Natural killer cell (primary cell): Measurements from ENCODE around the gene RPE65. TPM values are rescaled to one million over a fixed set of nuclear protein-coding genes. Genes with fewer than 3 reads are reported as not detected.

ENCODE experiments used
- ATAC-seq, 3 donors: fragments of 150-1000 bp in 2 of 3; fragments of 200-7000 bp in 1 of 3; cut with Tn5 transposase; 1 replicate in 1 of 3; 2 replicates in 2 of 3; pipeline ENCODE4 v1.10.0; 2021; ENCODE audit warnings: mild to moderate bottlenecking in 2 of 3, moderate library complexity in 2 of 3
- DNase-seq, 2 donors: peaks; one replicate each; pipeline versions ENCODE4 v3.0.0 to v3.0.0-alpha.2; 2013 to 2021; ENCODE audit warnings: mixed read lengths in 1 of 2
- H3K27ac ChIP-seq: one replicate; pipeline ENCODE4 v1.5.1; 2013; ENCODE audit warnings: mild to moderate bottlenecking, low read length
- H3K27me3 ChIP-seq: one replicate; pipeline ENCODE4 v1.6.1; 2013; ENCODE audit warnings: low read length; ENCODE audit not compliant: control insufficient read depth, insufficient read depth
- H3K36me3 ChIP-seq: one replicate; pipeline ENCODE4 v1.6.1; 2013; ENCODE audit warnings: low read length; ENCODE audit not compliant: control insufficient read depth, insufficient read depth
- H3K4me1 ChIP-seq: one replicate; pipeline ENCODE4 v1.6.1; 2013; ENCODE audit warnings: low read length; ENCODE audit not compliant: control insufficient read depth, insufficient read depth
- H3K4me3 ChIP-seq: one replicate; pipeline ENCODE4 v1.5.1; 2013; ENCODE audit warnings: low read length
- H3K9me3 ChIP-seq: one replicate; pipeline ENCODE4 v1.6.1; 2013; ENCODE audit warnings: low read length; ENCODE audit not compliant: control insufficient read depth, insufficient read depth
- H3K27ac Mint-ChIP-seq, 2 donors: one replicate each; pipeline ENCODE4 v1.8.0; 2022; ENCODE audit warnings: mild to moderate bottlenecking in 2 of 2, mixed read lengths in 2 of 2, moderate library complexity in 1 of 2
- H3K27me3 Mint-ChIP-seq, 2 donors: one replicate each; pipeline ENCODE4 v1.8.0; 2022; ENCODE audit warnings: low read depth in 2 of 2, mixed read lengths in 2 of 2
- H3K36me3 Mint-ChIP-seq: one replicate; pipeline ENCODE4 v1.8.0; 2022; ENCODE audit warnings: mixed read lengths
- H3K4me1 Mint-ChIP-seq, 2 donors: one replicate each; pipeline ENCODE4 v1.8.0; 2022; ENCODE audit warnings: mixed read lengths in 2 of 2
- H3K4me3 Mint-ChIP-seq: one replicate; pipeline ENCODE4 v1.8.0; 2022; ENCODE audit warnings: mild to moderate bottlenecking, moderate library complexity, mixed read lengths
- H3K9me3 Mint-ChIP-seq, 2 donors: one replicate each; pipeline ENCODE4 v1.8.0; 2022; ENCODE audit warnings: mixed read lengths in 2 of 2
- CTCF ChIP-seq: fragments of 200-600 bp; IDR thresholded peaks from one replicate; pipeline ENCODE4 v1.8.0; 2022; ENCODE audit warnings: antibody characterized with exemption
- WGBS: methylation state at CpG from one replicate; pipeline ENCODE4 v1.1.7; 2013; ENCODE audit warnings: missing lambda C conversion rate; ENCODE audit not compliant: insufficient coverage; 5-methylcytosine and 5-hydroxymethylcytosine counted together
- intact Hi-C: fragments of 100-400 bp; cut with micrococcal nuclease; formaldehyde crosslinking; loops from one replicate; pipeline ENCODE4 v1.14.2; 2022
- total RNA-seq, 4 donors: library from RNA; stranded (reverse); fragments of 120-200 nt in 1 of 4; gene quantifications; one replicate each; pipeline versions ENCODE4 v1.2.3 to v1.2.4, GENCODE V29; 2013 to 2022

RPE65 gene
- total RNA-seq, 3 donors from 2014 or later (not counting 1 experiment from before 2014, with no cell fraction given), result not detected

- 84% methylated on average over 1 of the region's 2 CpGs for WGBS
- ATAC-seq, result no peak
- Mint-ChIP-seq H3K4me3 (no peak overlapping the region), H3K36me3 (no peaks in the 10 kb centered on the region), H3K27ac (no peak overlapping the region), H3K4me1 (no peaks in the 10 kb centered on the region), H3K27me3 (peaks cover 0 to 3% of the 10 kb centered on the region in 2 donors), H3K9me3 (peaks cover 6% of the 10 kb centered on the region in 2 donors)
- no peak overlapping the region for H3K4me3 ChIP-seq
- no peaks in the 10 kb centered on the region for H3K9me3 ChIP-seq
- H3K27ac ChIP-seq, result no peak overlapping the region
- H3K36me3 ChIP-seq, result no peaks in the 10 kb centered on the region
- no peak for DNase-seq
- H3K4me1 ChIP-seq, result no peaks in the 10 kb centered on the region
- intact Hi-C loops, result no loop called here
- TF ChIP-seq CTCF, result no peak
- no peaks in the 10 kb centered on the region for H3K27me3 ChIP-seq
Observed at GRCh38 chr1:68459091-68459490, 9.3 kb upstream of the RPE65 start.

GRCh38 chr1:68456202-68456601, 6.4 kb upstream of the RPE65 start:
- DNase-seq (no peak), ATAC-seq (no peak)
- Histone ChIP-seq H3K4me1 (no peaks in the 10 kb centered on the region), H3K27ac (no peak overlapping the region), H3K27me3 (no peaks in the 10 kb centered on the region), H3K9me3 (no peaks in the 10 kb centered on the region), H3K36me3 (no peaks in the 10 kb centered on the region), H3K4me3 (no peak overlapping the region)
- Mint-ChIP-seq H3K4me3 (no peak overlapping the region), H3K27ac (no peak overlapping the region), H3K36me3 (no peaks in the 10 kb centered on the region), H3K4me1 (no peaks in the 10 kb centered on the region), H3K27me3 (peaks cover 0 to 3% of the 10 kb centered on the region in 2 donors), H3K9me3 (peaks cover 2 to 4% of the 10 kb centered on the region in 2 donors)
- intact Hi-C loops, result no loop called here
- 78% methylated on average over 1 of the region's 1 CpG for WGBS
- no peak for TF ChIP-seq CTCF

- ATAC-seq (no peak), DNase-seq (no peak)
- no peaks in the 10 kb centered on the region for H3K4me1 Mint-ChIP-seq
- TF ChIP-seq CTCF, result no peak
- intact Hi-C loops, result no loop called here
- H3K36me3 ChIP-seq, result no peaks in the 10 kb centered on the region
- H3K9me3 Mint-ChIP-seq, result peaks cover 2 to 4% of the 10 kb centered on the region in 2 donors
- H3K27ac ChIP-seq, result no peak overlapping the region
- H3K27me3 Mint-ChIP-seq, result no peaks in the 10 kb centered on the region
- no peak overlapping the region for H3K4me3 ChIP-seq
- H3K27me3 ChIP-seq, result no peaks in the 10 kb centered on the region
- H3K27ac Mint-ChIP-seq, result no peak overlapping the region
- no peaks in the 10 kb centered on the region for H3K36me3 Mint-ChIP-seq
- 100% methylated on average over 2 of the region's 2 CpGs for WGBS
- H3K4me3 Mint-ChIP-seq, result no peak overlapping the region
- no peaks in the 10 kb centered on the region for H3K9me3 ChIP-seq
- no peaks in the 10 kb centered on the region for H3K4me1 ChIP-seq
Observed at GRCh38 chr1:68454534-68454933, 4.8 kb upstream of the RPE65 start.

- Mint-ChIP-seq H3K36me3 (no peaks in the 10 kb centered on the region), H3K27me3 (no peaks in the 10 kb centered on the region), H3K27ac (no peak overlapping the region), H3K4me3 (no peak overlapping the region), H3K9me3 (peaks cover 4 to 5% of the 10 kb centered on the region in 2 donors), H3K4me1 (no peaks in the 10 kb centered on the region)
- no peaks in the 10 kb centered on the region for H3K27me3 ChIP-seq
- no peaks in the 10 kb centered on the region for H3K9me3 ChIP-seq
- TF ChIP-seq CTCF, result no peak
- WGBS, result 92% methylated on average over 8 of the region's 8 CpGs
- H3K36me3 ChIP-seq, result no peaks in the 10 kb centered on the region
- no peaks in the 10 kb centered on the region for H3K4me1 ChIP-seq
- intact Hi-C loops, result no loop called here
- no peak overlapping the region for H3K27ac ChIP-seq
- no peak overlapping the region for H3K4me3 ChIP-seq
- no peak for ATAC-seq
- DNase-seq, result no peak
Observed at GRCh38 chr1:68453060-68453670, 3.4 kb upstream of the RPE65 start.
